ENCODE measurements around the gene MYL7. TPM values are rescaled to one million over a fixed set of nuclear protein-coding genes. Genes with fewer than 3 reads are reported as not detected.
A peak's percentile ranks its signal among the peaks of the same experiment; 100 is the strongest.
"Not testable (repeated sequence)": the region's sequence is repeated elsewhere in the genome, so short reads cannot be mapped to it uniquely, and the experiment has no call there.

MYL7 gene
- total RNA-seq, 1 donor from 2014 or later = not detected

GRCh38 chr7:44133295-44133694 lies 7.8 kb downstream of the MYL7 start:
- H3K4me3 ChIP-seq (ENCODE audit: low read depth, low read length) = no peak overlapping the region
- TF ChIP-seq CTCF (IDR thresholded peaks at IDR 0.05; ENCODE audit: insufficient read depth, low read length, severe bottlenecking) = no peak
- H3K36me3 ChIP-seq (ENCODE audit: control insufficient read depth, insufficient read depth, low read length) = no peaks in the 10 kb centered on the region
- no peak for FAIRE-seq
- peaks cover 2% of the 10 kb centered on the region for H3K27me3 ChIP-seq (ENCODE audit: control insufficient read depth, insufficient read depth, low read length)
- no peak for DNase-seq (ENCODE audit: low read depth)

- H3K27me3 ChIP-seq (ENCODE audit: control insufficient read depth, insufficient read depth, low read length) = no peaks in the 10 kb centered on the region
Observed at GRCh38 chr7:44132039-44132438, 9.1 kb downstream of the MYL7 start.

GRCh38 chr7:44131173-44132029 lies 9.7 kb downstream of the MYL7 start:
- no peaks in the 10 kb centered on the region for H3K36me3 ChIP-seq (ENCODE audit: control insufficient read depth, insufficient read depth, low read length)
- no peak for FAIRE-seq
- DNase-seq (ENCODE audit: low read depth) = peak; percentile 29
- peak; percentile 43 for TF ChIP-seq CTCF (IDR thresholded peaks at IDR 0.05; ENCODE audit: insufficient read depth, low read length, severe bottlenecking)
- H3K27me3 ChIP-seq (ENCODE audit: control insufficient read depth, insufficient read depth, low read length) = no peaks in the 10 kb centered on the region
- H3K4me3 ChIP-seq (ENCODE audit: low read depth, low read length) = no peak overlapping the region

More at GRCh38 chr7:44132039-44132438, 9.1 kb downstream of the MYL7 start:
- DNase-seq (ENCODE audit: low read depth) (no peak), FAIRE-seq (no peak)
- H3K4me3 ChIP-seq (ENCODE audit: low read depth, low read length) = no peak overlapping the region
- H3K36me3 ChIP-seq (ENCODE audit: control insufficient read depth, insufficient read depth, low read length) = no peaks in the 10 kb centered on the region
- TF ChIP-seq CTCF (IDR thresholded peaks at IDR 0.05; ENCODE audit: insufficient read depth, low read length, severe bottlenecking) = no peak

- Histone ChIP-seq H3K4me3 (ENCODE audit: low read depth, low read length) (no peak overlapping the region), H3K27me3 (ENCODE audit: control insufficient read depth, insufficient read depth, low read length) (no peaks in the 10 kb centered on the region), H3K36me3 (ENCODE audit: control insufficient read depth, insufficient read depth, low read length) (no peaks in the 10 kb centered on the region)
- DNase-seq (ENCODE audit: low read depth) (no peak), FAIRE-seq (peak; percentile 73)
- TF ChIP-seq CTCF (IDR thresholded peaks at IDR 0.05; ENCODE audit: insufficient read depth, low read length, severe bottlenecking) = no peak
Observed at GRCh38 chr7:44128721-44129582, 12.2 kb downstream of the MYL7 start.

- H3K4me3 ChIP-seq (ENCODE audit: low read depth, low read length) = no peak overlapping the region
- DNase-seq (ENCODE audit: low read depth) (no peak), FAIRE-seq (no peak)
- TF ChIP-seq CTCF (IDR thresholded peaks at IDR 0.05; ENCODE audit: insufficient read depth, low read length, severe bottlenecking) = no peak
- no peaks in the 10 kb centered on the region for H3K27me3 ChIP-seq (ENCODE audit: control insufficient read depth, insufficient read depth, low read length)
- no peaks in the 10 kb centered on the region for H3K36me3 ChIP-seq (ENCODE audit: control insufficient read depth, insufficient read depth, low read length)
Observed at GRCh38 chr7:44127161-44127560, 14.0 kb downstream of the MYL7 start.

GRCh38 chr7:44126574-44126973 lies 14.6 kb downstream of the MYL7 start:
- not testable (repeated sequence) for H3K36me3 ChIP-seq (ENCODE audit: control insufficient read depth, insufficient read depth, low read length); H3K4me3 ChIP-seq (ENCODE audit: low read depth, low read length); H3K27me3 ChIP-seq (ENCODE audit: control insufficient read depth, insufficient read depth, low read length); FAIRE-seq; DNase-seq (ENCODE audit: low read depth)
